ENCODE data around the gene CCR2.

DNA sequence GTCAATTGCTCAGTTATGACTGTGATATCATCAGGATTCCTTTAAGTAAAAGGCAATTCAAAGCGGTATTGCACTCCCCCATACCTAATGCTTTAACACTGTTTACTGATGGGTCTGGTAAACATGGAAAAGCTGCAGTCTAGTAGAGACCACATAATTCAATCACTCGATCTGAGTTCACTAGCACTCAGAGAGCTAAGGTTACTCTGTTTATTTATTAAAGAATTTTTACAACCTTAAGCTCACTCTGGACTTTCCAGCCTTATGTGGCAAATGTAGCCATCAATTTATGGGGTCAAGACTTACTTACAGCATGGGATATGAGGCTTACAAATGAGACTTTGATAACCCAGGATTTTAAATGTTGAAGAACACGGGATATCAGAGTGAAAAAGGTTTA is 18.4 kb upstream of the CCR2 start:
- TF ChIP-seq, protein P1, sequence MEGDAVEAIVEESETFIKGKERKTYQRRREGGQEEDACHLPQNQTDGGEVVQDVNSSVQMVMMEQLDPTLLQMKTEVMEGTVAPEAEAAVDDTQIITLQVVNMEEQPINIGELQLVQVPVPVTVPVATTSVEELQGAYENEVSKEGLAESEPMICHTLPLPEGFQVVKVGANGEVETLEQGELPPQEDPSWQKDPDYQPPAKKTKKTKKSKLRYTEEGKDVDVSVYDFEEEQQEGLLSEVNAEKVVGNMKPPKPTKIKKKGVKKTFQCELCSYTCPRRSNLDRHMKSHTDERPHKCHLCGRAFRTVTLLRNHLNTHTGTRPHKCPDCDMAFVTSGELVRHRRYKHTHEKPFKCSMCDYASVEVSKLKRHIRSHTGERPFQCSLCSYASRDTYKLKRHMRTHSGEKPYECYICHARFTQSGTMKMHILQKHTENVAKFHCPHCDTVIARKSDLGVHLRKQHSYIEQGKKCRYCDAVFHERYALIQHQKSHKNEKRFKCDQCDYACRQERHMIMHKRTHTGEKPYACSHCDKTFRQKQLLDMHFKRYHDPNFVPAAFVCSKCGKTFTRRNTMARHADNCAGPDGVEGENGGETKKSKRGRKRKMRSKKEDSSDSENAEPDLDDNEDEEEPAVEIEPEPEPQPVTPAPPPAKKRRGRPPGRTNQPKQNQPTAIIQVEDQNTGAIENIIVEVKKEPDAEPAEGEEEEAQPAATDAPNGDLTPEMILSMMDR (optimal IDR thresholded peaks at IDR 0.05 in 1 of 3, IDR thresholded peaks at IDR 0.05 in 1 of 3, conservative IDR thresholded peaks at IDR 0.05 in 1 of 3; ENCODE audit: extremely low read depth in 1 of 3, insufficient read depth in 2 of 3, low read length in 3 of 3) = no peak
- TF ChIP-seq EZH2 (IDR thresholded peaks at IDR 0.05; ENCODE audit: low read length) = no peak
